ENCODE data around the gene PRR36. TPM values are rescaled to one million over a fixed set of nuclear protein-coding genes. Genes with fewer than 3 reads are reported as not detected.

PRR36 gene
- total and polyA plus RNA-seq, 11 donors = 0.01 to 0.27 (median 0.08) TPM; not detected in 4

GRCh38 chr19:7872306-7873204 lies 1.6 kb downstream of the PRR36 start:
- H3K27me3 ChIP-seq = peaks cover 10 to 46% (median 26%) of the 10 kb centered on the region in 9 donors

GRCh38 chr19:7871437-7872305 lies 2.5 kb downstream of the PRR36 start:
- DNase-seq (peak; percentile 86 to 89 (median 89)), ATAC-seq (peak; percentile 49 to 80 (median 56))
- Histone ChIP-seq H3K27me3 (peaks cover 13 to 54% (median 29%) of the 10 kb centered on the region in 9 donors), H3K36me3 (no peaks in the 10 kb centered on the region), H3K27ac (peak overlapping the region in 1 of 12 donors; percentile 7), H3K4me1 (peaks cover 4 to 56% (median 22%) of the 10 kb centered on the region in 12 donors), H3K4me3 (peak overlapping the region in 10 of 12 donors; percentile 14 to 47 (median 32)), H3K9me3 (no peaks in the 10 kb centered on the region)
- WGBS, 4 donors = 7 to 10% (median 9%) methylated on average over 33 of the region's 33 CpGs
- intact Hi-C loops (cut with DNase I) = no loop called here
- TF ChIP-seq CTCF (IDR thresholded peaks at IDR 0.05) = no peak
- no peak for TF ChIP-seq POLR2A (IDR thresholded peaks at IDR 0.05)

More at GRCh38 chr19:7872306-7873204, 1.6 kb downstream of the PRR36 start:
- ATAC-seq (no peak), DNase-seq (no peak)
- no peak for TF ChIP-seq CTCF (IDR thresholded peaks at IDR 0.05)
- no peak for TF ChIP-seq POLR2A (IDR thresholded peaks at IDR 0.05)
- intact Hi-C loops (cut with DNase I) = no loop called here
- no peaks in the 10 kb centered on the region for H3K36me3 ChIP-seq
- no peak overlapping the region for H3K27ac ChIP-seq
- peaks cover 4 to 56% (median 22%) of the 10 kb centered on the region in 12 donors for H3K4me1 ChIP-seq
- H3K4me3 ChIP-seq = peak overlapping the region in 5 of 12 donors; percentile 25 to 42 (median 33)
- 48 to 70% (median 58%) methylated on average over 34 to 47 of the region's 47 CpGs for WGBS, 4 donors
- H3K9me3 ChIP-seq = no peaks in the 10 kb centered on the region

GRCh38 chr19:7870571-7871436 lies 3.4 kb downstream of the PRR36 start:
- Histone ChIP-seq H3K36me3 (no peaks in the 10 kb centered on the region), H3K9me3 (no peaks in the 10 kb centered on the region), H3K27ac (peak overlapping the region in 1 of 12 donors; percentile 7), H3K27me3 (peaks cover 16 to 59% (median 29%) of the 10 kb centered on the region in 9 donors), H3K4me1 (peaks cover 4 to 56% (median 22%) of the 10 kb centered on the region in 12 donors), H3K4me3 (peak overlapping the region in 1 of 12 donors; percentile 42)
- DNase-seq = peak in 2 of 5 donors; percentile 48 to 61
- WGBS, 4 donors = 61 to 73% (median 68%) methylated on average over 11 of the region's 11 CpGs
- ATAC-seq = peak in 2 of 4 donors; percentile 8
- TF ChIP-seq POLR2A (IDR thresholded peaks at IDR 0.05) (no peak), CTCF (IDR thresholded peaks at IDR 0.05) (no peak)
- intact Hi-C loops (cut with DNase I) = no loop called here
